ENCODE results near the gene BTG1.

BTG1 gene

GRCh38 chr12:92142251-92142926 is 3.3 kb downstream of the BTG1 start:
- ChIA-PET POLR2A (ENCODE audit: low non-redundant PET) (no interaction called here), CTCF (no interaction called here)
- no peak overlapping the region for H3K27ac ChIP-seq
- DNase-seq (ENCODE audit: low spot score) = no peak
- TF ChIP-seq CTCF (conservative IDR thresholded peaks at IDR 0.05; ENCODE audit: low read depth) = no peak

- TF ChIP-seq CTCF (conservative IDR thresholded peaks at IDR 0.05; ENCODE audit: low read depth) = no peak
- CTCF ChIA-PET = no interaction called here
- H3K27ac ChIP-seq = no peak overlapping the region
- POLR2A ChIA-PET (ENCODE audit: low non-redundant PET) = interaction anchor here (0.7 kb wide), 1 partner anchor 302 kb away, joined by 4 read pairs; no protein-coding TSS in a partner anchor
- no peak for DNase-seq (ENCODE audit: low spot score)
Observed at GRCh38 chr12:92141591-92142121, 4.0 kb downstream of the BTG1 start.

GRCh38 chr12:92140896-92141536 is 4.6 kb downstream of the BTG1 start:
- CTCF ChIA-PET = interaction anchor here (0.7 kb wide), 1 partner anchor 223 kb away, joined by 3 read pairs; no protein-coding TSS in a partner anchor

GRCh38 chr12:92140156-92140555 is 5.5 kb downstream of the BTG1 start:
- no peak overlapping the region for H3K27ac ChIP-seq
- POLR2A ChIA-PET (ENCODE audit: low non-redundant PET) = no interaction called here
- CTCF ChIA-PET = interaction anchor here (0.7 kb wide), 1 partner anchor 224 kb away, joined by 3 read pairs; no protein-coding TSS in a partner anchor
- TF ChIP-seq CTCF (conservative IDR thresholded peaks at IDR 0.05; ENCODE audit: low read depth) = no peak
- no peak for DNase-seq (ENCODE audit: low spot score)

More at GRCh38 chr12:92140896-92141536, 4.6 kb downstream of the BTG1 start:
- no peak for DNase-seq (ENCODE audit: low spot score)
- no peak for TF ChIP-seq CTCF (conservative IDR thresholded peaks at IDR 0.05; ENCODE audit: low read depth)
- POLR2A ChIA-PET (ENCODE audit: low non-redundant PET) = interaction anchor here (0.7 kb wide), 1 partner anchor 302 kb away, joined by 4 read pairs; no protein-coding TSS in a partner anchor
- H3K27ac ChIP-seq = no peak overlapping the region

GRCh38 chr12:92139634-92140150 is 6.0 kb downstream of the BTG1 start:
- no peak for TF ChIP-seq CTCF (conservative IDR thresholded peaks at IDR 0.05; ENCODE audit: low read depth)
- ChIA-PET POLR2A (ENCODE audit: low non-redundant PET) (no interaction called here), CTCF (no interaction called here)
- no peak overlapping the region for H3K27ac ChIP-seq
- DNase-seq (ENCODE audit: low spot score) = no peak

GRCh38 chr12:92138626-92139025 is 7.0 kb downstream of the BTG1 start:
- H3K27ac ChIP-seq = no peak overlapping the region
- POLR2A ChIA-PET (ENCODE audit: low non-redundant PET) = no interaction called here
- CTCF ChIA-PET = no interaction called here
- DNase-seq (ENCODE audit: low spot score) = no peak
- no peak for TF ChIP-seq CTCF (conservative IDR thresholded peaks at IDR 0.05; ENCODE audit: low read depth)
